ENCODE results near the gene KCNK15.

DNA sequence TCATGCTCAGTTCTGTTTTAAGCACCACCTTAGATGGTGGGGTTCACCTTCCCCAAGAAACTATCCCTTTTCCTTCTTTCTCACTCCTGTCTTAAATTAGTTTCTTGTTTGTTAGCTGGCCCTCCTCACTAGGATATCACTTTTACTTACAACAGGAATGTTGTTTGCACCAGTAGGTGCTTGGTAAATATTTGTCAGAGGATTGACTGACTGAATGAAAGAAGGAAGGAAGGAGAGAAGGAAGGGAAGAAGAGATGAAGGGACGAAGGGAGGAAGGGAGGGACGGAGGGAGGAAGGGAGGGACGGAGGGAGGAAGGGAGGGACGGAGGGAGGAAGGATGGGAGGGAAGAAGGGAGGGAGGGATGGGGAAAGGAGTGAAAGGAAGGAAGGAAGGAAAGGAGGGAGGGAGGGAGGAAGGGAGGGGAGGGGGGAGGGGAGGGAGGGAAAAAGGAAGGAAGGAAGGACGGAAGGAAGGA, 505 bp upstream of the KCNK15 start:
- TF ChIP-seq, protein P1, sequence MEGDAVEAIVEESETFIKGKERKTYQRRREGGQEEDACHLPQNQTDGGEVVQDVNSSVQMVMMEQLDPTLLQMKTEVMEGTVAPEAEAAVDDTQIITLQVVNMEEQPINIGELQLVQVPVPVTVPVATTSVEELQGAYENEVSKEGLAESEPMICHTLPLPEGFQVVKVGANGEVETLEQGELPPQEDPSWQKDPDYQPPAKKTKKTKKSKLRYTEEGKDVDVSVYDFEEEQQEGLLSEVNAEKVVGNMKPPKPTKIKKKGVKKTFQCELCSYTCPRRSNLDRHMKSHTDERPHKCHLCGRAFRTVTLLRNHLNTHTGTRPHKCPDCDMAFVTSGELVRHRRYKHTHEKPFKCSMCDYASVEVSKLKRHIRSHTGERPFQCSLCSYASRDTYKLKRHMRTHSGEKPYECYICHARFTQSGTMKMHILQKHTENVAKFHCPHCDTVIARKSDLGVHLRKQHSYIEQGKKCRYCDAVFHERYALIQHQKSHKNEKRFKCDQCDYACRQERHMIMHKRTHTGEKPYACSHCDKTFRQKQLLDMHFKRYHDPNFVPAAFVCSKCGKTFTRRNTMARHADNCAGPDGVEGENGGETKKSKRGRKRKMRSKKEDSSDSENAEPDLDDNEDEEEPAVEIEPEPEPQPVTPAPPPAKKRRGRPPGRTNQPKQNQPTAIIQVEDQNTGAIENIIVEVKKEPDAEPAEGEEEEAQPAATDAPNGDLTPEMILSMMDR (IDR thresholded peaks at IDR 0.05; ENCODE audit: low read depth, low read length, missing input control), result no peak
- TF ChIP-seq RXRA (IDR thresholded peaks at IDR 0.05), result no peak
- TF ChIP-seq YY1 (IDR thresholded peaks at IDR 0.05), result no peak
- TF ChIP-seq, protein P2, sequence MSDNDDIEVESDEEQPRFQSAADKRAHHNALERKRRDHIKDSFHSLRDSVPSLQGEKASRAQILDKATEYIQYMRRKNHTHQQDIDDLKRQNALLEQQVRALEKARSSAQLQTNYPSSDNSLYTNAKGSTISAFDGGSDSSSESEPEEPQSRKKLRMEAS (IDR thresholded peaks at IDR 0.05), result no peak
- TF ChIP-seq, protein P3, sequence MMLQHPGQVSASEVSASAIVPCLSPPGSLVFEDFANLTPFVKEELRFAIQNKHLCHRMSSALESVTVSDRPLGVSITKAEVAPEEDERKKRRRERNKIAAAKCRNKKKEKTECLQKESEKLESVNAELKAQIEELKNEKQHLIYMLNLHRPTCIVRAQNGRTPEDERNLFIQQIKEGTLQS (IDR thresholded peaks at IDR 0.05), result no peak
- no peak for TF ChIP-seq SP1 (IDR thresholded peaks at IDR 0.05)
- TF ChIP-seq GABPA (IDR thresholded peaks at IDR 0.05 in 1 of 2, conservative IDR thresholded peaks at IDR 0.05 in 1 of 2), result no peak
- TF ChIP-seq, protein P4, sequence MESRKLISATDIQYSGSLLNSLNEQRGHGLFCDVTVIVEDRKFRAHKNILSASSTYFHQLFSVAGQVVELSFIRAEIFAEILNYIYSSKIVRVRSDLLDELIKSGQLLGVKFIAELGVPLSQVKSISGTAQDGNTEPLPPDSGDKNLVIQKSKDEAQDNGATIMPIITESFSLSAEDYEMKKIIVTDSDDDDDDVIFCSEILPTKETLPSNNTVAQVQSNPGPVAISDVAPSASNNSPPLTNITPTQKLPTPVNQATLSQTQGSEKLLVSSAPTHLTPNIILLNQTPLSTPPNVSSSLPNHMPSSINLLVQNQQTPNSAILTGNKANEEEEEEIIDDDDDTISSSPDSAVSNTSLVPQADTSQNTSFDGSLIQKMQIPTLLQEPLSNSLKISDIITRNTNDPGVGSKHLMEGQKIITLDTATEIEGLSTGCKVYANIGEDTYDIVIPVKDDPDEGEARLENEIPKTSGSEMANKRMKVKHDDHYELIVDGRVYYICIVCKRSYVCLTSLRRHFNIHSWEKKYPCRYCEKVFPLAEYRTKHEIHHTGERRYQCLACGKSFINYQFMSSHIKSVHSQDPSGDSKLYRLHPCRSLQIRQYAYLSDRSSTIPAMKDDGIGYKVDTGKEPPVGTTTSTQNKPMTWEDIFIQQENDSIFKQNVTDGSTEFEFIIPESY (IDR thresholded peaks at IDR 0.05), result no peak
- TF ChIP-seq RAD21 (IDR thresholded peaks at IDR 0.05), result no peak
- no peak for TF ChIP-seq FOXA2 (IDR thresholded peaks at IDR 0.05)
- no peak for TF ChIP-seq TAF1 (conservative IDR thresholded peaks at IDR 0.05)
